8988T (cell line): ENCODE results near the gene MAMSTR.
A peak's percentile ranks its signal among the peaks of the same experiment; 100 is the strongest.
"Not testable (repeated sequence)": the region's sequence is repeated elsewhere in the genome, so short reads cannot be mapped to it uniquely, and the experiment has no call there.

Experiments
- DNase-seq: peaks from one replicate; pipeline ENCODE4 v3.0.0; 2011

The MAMSTR gene

GRCh38 chr19:48683349-48683748, 36.2 kb downstream of the MAMSTR start:
- DNase-seq, result no peak

GRCh38 chr19:48681127-48681470, 38.4 kb downstream of the MAMSTR start:
- no peak for DNase-seq

DNA sequence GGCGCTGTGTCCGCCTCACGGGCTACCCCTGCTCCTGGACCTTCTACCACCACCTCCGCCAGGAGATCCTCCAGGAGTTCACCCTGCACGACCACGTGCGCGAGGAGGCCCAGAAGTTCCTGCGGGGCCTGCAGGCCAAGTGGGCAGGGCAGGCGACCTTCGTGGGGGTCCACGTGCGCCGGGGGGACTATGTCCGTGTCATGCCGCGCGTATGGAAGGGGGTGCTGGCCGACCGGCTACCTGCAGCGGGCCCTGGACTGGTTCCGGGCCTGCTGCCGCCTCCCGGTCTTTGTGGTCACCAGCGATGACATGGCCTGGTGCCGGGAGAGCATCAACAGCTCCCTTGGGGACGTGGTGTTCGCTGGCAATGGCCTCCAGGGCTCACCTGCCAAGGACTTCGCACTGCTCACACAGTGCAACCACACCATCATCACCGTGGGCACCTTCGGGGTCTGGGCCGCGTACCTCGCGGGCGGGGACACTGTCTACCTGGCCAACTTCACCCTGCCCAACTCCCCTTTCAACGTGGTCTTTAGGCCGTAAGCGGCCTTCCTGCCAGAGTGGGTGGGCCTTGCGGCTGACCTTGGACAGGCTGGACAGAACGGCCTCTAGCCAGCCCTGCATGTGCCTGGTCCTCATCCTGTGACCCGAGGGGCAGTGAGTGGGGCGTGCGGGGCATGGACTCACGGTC, 38.9 kb downstream of the MAMSTR start:
- no peak for DNase-seq

DNA sequence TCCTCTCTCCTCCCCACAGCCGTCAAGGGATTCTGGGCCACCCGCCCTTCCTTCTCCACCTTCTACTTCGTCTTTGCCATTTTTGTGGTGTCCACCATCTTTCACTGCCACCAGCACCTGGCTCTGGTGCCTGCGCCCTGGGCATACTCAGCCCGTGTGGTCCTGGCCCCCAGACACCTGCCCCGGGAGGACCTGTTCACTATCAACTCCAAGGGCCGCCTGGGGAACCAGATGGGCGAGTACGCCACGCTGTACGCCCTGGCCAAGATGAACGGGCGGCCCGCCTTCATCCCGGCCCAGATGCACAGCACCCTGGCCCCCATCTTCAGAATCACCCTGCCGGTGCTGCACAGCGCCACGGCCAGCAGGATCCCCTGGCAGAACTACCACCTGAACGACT, 39.5 kb downstream of the MAMSTR start:
- DNase-seq, result not testable (repeated sequence)

DNA sequence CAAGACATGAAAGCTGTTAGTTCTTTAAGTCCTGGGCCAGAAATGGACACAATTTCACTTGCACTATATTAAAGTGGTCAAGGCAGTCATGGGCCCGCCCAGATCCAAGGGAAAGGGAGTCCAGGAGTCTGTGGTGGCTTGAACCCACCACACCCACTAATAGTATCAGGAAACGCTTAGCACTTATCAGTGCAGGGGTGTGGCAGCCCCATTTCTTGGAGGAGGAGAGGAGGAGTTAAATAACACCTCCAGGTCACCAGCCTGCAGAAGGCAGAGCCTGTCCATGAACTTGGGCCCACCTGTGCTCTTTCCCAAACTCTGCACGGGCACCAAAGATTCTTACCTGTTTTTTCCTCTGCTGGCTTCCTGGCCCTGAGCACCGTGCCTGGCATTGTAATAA, 41.3 kb downstream of the MAMSTR start:
- DNase-seq, result no peak

DNA sequence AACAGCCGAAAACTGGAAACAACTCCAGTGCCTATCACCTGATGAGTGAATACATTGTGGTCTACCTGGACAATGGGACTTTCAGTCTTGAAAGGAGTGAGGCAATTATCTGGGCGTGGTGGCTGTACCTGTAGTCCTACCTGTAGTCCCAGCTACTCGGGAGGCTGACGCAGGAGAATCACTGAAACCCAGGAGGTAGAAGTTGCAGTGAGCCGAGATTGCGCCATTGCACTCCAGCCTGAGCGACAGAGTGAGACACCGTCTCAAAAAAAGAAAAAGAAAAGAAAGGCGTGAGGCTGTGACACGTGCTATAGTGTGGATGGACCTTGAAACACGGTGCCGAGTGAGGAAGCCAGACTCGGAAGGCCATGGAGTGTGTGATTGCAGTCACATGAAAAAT, 42.6 kb downstream of the MAMSTR start:
- DNase-seq, result no peak

DNA sequence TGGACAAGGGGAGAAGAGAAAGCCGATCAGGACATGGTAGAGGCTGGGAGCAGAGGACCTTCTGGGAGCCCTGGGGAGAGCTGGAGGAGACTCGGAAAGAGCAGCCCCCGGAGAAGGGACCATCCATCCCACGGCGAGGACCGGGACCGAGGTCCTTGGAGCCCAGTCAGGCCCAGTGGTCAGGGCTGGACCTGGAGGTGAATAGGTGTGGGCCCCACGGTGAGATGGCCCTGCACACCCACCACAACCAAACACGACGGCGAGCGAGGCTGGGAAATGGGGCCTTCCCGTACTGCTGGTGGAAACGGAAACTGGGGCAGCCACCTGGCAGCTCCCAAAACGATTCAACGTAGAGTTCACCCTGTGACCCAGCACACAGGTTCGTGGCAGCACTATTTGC, 43.0 kb downstream of the MAMSTR start:
- no peak for DNase-seq

GRCh38 chr19:48674921-48675824, 44.4 kb downstream of the MAMSTR start:
- peak; percentile 96 for DNase-seq

DNA sequence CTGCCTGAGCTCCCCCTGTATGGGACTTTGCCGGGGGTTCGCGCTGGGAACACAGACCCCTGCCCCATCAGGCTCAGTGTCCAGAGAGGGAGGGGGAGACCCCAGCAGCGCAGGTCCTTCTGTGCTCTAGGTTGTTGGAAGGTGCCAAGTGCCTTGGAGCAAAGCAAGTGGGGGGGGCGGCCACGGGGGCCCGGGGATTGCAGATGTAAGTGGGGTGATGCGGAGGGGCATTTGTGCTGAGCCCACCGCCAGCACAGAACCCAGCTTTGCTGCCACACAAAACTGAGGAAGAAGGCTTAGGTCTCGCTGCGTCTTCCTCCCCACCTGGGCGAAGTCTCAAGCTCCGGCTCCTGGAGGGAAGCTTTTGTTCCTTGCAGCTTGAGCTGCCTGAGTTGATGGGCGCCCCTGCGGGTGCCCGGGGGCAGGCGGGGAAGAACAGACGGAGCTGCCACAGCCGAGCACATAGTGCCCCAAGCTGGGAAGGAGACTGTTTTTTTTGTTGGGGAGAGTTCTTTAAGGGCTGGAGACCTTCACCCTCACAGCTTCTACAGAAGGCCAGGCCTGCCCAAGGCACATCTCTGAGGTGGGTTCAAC, 45.2 kb downstream of the MAMSTR start:
- no peak for DNase-seq

DNA sequence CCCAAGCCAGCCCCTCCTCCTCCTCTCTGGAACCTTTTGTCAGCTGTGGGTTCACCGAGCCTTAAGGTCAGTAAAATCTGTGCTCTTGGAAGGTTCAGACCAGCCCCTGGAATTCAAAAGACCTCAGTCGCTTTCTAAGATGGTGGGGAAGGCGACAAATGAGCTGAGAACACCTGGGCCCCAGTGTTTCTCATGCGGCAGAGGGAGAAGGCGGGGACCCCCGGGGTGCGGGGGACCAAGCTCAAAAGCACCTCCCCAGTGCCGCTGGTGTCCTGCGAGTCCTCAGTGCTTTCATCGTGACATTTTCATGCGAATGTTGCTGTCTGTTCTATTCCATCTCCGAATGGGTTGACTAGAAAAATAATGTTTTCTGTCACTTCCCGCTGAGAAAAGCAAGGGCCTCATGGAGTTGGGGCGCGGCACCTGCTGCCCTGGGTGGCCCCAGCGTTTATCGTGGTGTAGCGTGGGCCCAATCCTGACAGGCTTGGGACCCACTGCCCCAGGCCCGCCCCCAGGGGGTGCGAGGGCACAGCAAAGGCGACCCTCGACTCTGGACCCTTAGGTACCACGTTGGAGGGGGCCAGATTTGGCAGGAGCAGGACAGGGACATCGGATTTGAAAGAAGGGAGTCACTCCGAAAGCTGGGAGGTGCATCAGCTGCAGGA, 46.0 kb downstream of the MAMSTR start:
- no peak for DNase-seq

- no peak for DNase-seq
These were observed 46.5 kb downstream of the MAMSTR start, which contains the start of gene NTN5 for GRCh38 chr19:48672994-48673393. NTN5 (minus strand) TSS chr19:48673017; CDS start chr19:48670986, 2,031 bp downstream.

DNA sequence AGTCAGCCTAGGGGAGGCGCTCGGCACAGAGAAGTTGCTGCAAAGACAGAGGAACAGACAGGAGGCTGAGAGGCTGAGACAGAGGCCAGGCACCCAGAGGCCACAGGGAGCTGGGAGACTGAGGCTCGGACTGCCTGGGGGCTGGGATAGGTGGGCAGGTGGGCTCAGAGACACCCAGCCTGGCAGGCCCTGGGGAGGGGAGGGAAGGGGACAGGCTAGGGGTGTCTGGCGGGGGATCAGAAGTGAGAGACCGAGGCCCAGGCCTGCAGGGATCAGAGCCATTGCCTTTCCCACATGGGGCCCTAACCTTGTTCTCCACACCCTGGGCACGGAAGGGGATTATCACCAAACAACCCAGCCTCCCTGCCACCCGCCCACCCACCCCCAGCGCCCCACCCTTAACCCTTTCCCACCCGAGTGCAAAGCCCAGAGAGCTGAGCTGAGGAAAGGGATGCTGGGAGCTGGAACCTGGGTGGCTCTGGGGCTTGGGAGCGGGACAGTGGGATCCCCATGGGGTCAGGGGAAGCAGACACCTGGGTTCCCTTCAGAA, 48.0 kb downstream of the MAMSTR start:
- no peak for DNase-seq

- DNase-seq, result no peak
These were observed 48.7 kb downstream of the MAMSTR start for GRCh38 chr19:48670699-48671445.

DNA sequence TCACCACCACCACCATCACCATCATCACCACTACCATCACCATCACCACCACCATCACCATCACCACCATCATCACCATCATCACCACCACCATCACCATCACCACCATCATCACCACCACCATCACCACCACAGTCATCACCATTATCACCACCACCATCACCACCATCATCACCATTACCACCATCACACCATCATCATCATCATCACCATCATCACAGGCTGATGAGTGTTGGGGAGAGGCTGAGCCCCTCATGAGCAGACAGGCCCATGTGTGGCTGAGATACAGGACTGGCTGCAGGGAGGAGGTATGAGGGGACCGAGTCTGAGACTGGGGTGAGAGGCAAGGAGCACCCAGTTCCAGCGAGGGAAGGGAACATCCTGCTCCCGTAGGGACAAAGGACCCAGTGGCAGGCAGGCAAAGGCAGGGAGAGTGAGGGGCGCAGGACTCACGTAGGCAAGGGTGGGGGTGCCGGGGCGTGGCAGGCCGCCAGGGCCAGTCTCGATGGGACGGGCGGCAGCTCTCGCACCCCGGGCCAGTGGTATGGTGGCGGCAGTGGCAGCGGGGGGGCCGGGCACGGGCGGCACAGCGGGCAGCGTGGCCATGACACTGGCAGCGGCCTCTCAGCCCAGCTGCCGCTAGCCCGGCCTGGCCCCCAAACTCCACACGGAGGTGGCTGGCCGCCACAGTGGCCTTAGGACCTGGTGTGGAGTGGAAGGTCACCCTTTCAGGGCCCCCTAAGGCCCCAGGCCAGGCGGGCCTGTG, 49.4 kb downstream of the MAMSTR start:
- DNase-seq, result no peak

DNA sequence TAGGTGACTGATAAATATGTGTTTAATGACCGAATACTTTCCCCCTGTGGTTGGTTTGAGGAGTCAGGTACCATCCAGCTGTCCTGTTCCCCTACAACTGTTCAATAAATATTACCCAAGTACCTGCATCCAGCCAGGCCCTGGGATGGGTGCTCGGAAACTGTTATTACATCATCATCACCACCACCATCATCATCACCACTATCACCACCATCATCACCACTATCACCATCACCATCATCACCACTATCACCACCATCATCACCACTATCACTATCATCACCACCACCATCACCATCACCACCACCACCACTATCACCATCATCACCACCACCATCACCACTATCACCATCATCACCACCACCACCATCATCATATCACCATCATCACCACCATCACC, 50.8 kb downstream of the MAMSTR start:
- DNase-seq, result no peak

- DNase-seq, result no peak
These were observed 51.2 kb downstream of the MAMSTR start for GRCh38 chr19:48668332-48668731.

- no peak for DNase-seq
These were observed 53.7 kb downstream of the MAMSTR start for GRCh38 chr19:48665786-48666185.

GRCh38 chr19:48664476-48664875, 55.0 kb downstream of the MAMSTR start:
- no peak for DNase-seq

- no peak for DNase-seq
These were observed 55.9 kb downstream of the MAMSTR start for GRCh38 chr19:48663667-48664066.
